A549 (cell line): ENCODE measurements around the gene ZNF521. TPM values are rescaled to one million over a fixed set of nuclear protein-coding genes. Genes with fewer than 3 reads are reported as not detected.

Experiments
- ATAC-seq, 2 experiments: fragments of 200-7000 bp in 1 of 2; fragments of >200 bp in 1 of 2; cut with Nextera tagmentation in 1 of 2; cut with Tn5 transposase in 1 of 2; 3 replicates each; pipeline versions ENCODE4 v1.8.0 to v1.9.1; 2018 to 2020; ENCODE audit warnings: mild to moderate bottlenecking in 1 of 2, moderate library complexity in 1 of 2
- CTCF ChIA-PET: fragments of 300-600 bp; sonication (Branson Sonifier 250); formaldehyde crosslinking; extraction: SDS; loops from one replicate; lab custom pipeline; 2021; ENCODE audit warnings: antibody characterized with exemption, inconsistent platforms; lab: Yijun Ruan, JAX
- POLR2A ChIA-PET: fragments of 350-600 bp; formaldehyde crosslinking; extraction: SDS; loops from one replicate; lab custom pipeline; 2021; ENCODE audit warnings: antibody characterized with exemption, inconsistent platforms; lab: Yijun Ruan, JAX
- DNase-seq, 2 experiments: peaks; one replicate each; pipeline versions ENCODE4 v3.0.0 to v3.0.0-alpha.2; 2011 to 2016; ENCODE audit warnings: low read depth in 1 of 2, low spot score in 1 of 2
- FAIRE-seq: peaks from 2 replicates; lab custom pipeline; 2011; peaks lifted over from hg19 to GRCh38; lab: Jason Lieb, UNC
- H3K27ac ChIP-seq, 2 experiments: fragments of >200 bp; sonication (Bioruptor Twin); formaldehyde crosslinking; 3 replicates each; pipeline ENCODE4 v1.5.1; 2016 to 2017
- H3K4me1 ChIP-seq: fragments of >200 bp; sonication (Bioruptor Twin); formaldehyde crosslinking; 3 replicates; pipeline ENCODE4 v1.6.1; 2016
- H3K4me2 ChIP-seq: fragments of >200 bp; sonication (Bioruptor Twin); formaldehyde crosslinking; 3 replicates; pipeline ENCODE4 v1.6.1; 2016
- H3K4me3 ChIP-seq: fragments of >200 bp; sonication (Bioruptor Twin); formaldehyde crosslinking; 3 replicates; pipeline ENCODE4 v1.5.1; 2016
- H3K9me3 ChIP-seq: fragments of >200 bp; sonication (Bioruptor Twin); formaldehyde crosslinking; 3 replicates; pipeline ENCODE4 v1.6.1; 2016
- CBX8 ChIP-seq: fragments of 200-600 bp; sonication (generic); IDR thresholded peaks from 2 replicates; pipeline ENCODE4 v1.6.1; 2016
- EP300 ChIP-seq, 2 experiments: fragments of >200 bp; sonication (Bioruptor Twin); formaldehyde crosslinking; IDR thresholded peaks; 2 replicates in 1 of 2; 3 replicates in 1 of 2; pipeline ENCODE4 v1.6.1; 2016 to 2017
- ESRRA ChIP-seq: fragments of 150-350 bp; IDR thresholded peaks from 2 replicates; pipeline ENCODE4 v1.6.1; 2014; ENCODE audit warnings: mild to moderate bottlenecking, low read length, borderline replicate concordance
- FOSL2 ChIP-seq, 2 experiments: fragments of 450-650 bp in 1 of 2; fragments of >200 bp in 1 of 2; sonication (Bioruptor Twin) in 1 of 2; formaldehyde crosslinking; IDR thresholded peaks; 2 replicates each; pipeline versions ENCODE4 v1.5.0 to v1.6.1; 2016 to 2020; ENCODE audit warnings: mild to moderate bottlenecking in 1 of 2, moderate library complexity in 1 of 2
- GATA3 ChIP-seq: IDR thresholded peaks from 2 replicates; pipeline ENCODE4 v1.6.1; 2012; ENCODE audit warnings: borderline replicate concordance
- KDM5A ChIP-seq: fragments of 200-600 bp; sonication (generic); IDR thresholded peaks from 2 replicates; pipeline ENCODE4 v1.6.1; 2016; ENCODE audit warnings: antibody characterized with exemption, mild to moderate bottlenecking
- MAFK ChIP-seq: fragments of 450-650 bp; IDR thresholded peaks from 2 replicates; pipeline ENCODE4 v1.6.1; 2014; ENCODE audit not compliant: partially characterized antibody
- MYC ChIP-seq: IDR thresholded peaks from 2 replicates; pipeline ENCODE4 v1.6.1; 2012; ENCODE audit warnings: mild to moderate bottlenecking, inconsistent platforms, low read length, improper control_type of control experiment, borderline replicate concordance
- PHF8 ChIP-seq: fragments of 200-600 bp; sonication (generic); IDR thresholded peaks from 2 replicates; pipeline ENCODE4 v1.6.1; 2016; ENCODE audit warnings: low read depth, mild to moderate bottlenecking, antibody characterized with exemption, moderate library complexity, borderline replicate concordance
- RAD21 ChIP-seq, 2 experiments: fragments of >200 bp in 1 of 2; sonication (Bioruptor Twin) in 1 of 2; formaldehyde crosslinking in 1 of 2; IDR thresholded peaks in 1 of 2; conservative IDR thresholded peaks in 1 of 2; 2 replicates in 1 of 2; 3 replicates in 1 of 2; pipeline ENCODE4 v1.6.1; 2012 to 2018; ENCODE audit warnings: inconsistent platforms in 1 of 2
- RCOR1 ChIP-seq: fragments of 150-350 bp; IDR thresholded peaks from 2 replicates; pipeline ENCODE4 v1.6.1; 2014; ENCODE audit warnings: antibody characterized with exemption, low read length, low read depth
- SREBF2 ChIP-seq: fragments of 450-650 bp; IDR thresholded peaks from 2 replicates; pipeline ENCODE4 v1.6.1; 2014; ENCODE audit warnings: mild to moderate bottlenecking, moderate library complexity
- ZC3H11A ChIP-seq: fragments of 450-650 bp; IDR thresholded peaks from 2 replicates; pipeline ENCODE4 v1.6.1; 2014; ENCODE audit warnings: antibody characterized with exemption, mild to moderate bottlenecking
- ZSCAN20 ChIP-seq: fragments of 250-450 bp; sonication (Bioruptor Pico); IDR thresholded peaks from 2 replicates; pipeline ENCODE4 v1.8.0; 2022; ENCODE audit warnings: mild to moderate bottlenecking, moderate library complexity
- WGBS: methylation state at CpG from one replicate; pipeline ENCODE4 v1.1.6; 2017; ENCODE audit errors: missing lambda C conversion rate; 5-methylcytosine and 5-hydroxymethylcytosine counted together
- polyA plus RNA-seq, 4 experiments: library from polyadenylated mRNA; depleted of rRNA in 3 of 4; stranded (reverse); fragments of >200 nt; fragmentation: RNase III in 1 of 4; extraction: RNeasy Plus Mini Kit Qiagen cat#74134 plus additional on column Dnase treatment in 1 of 4; gene quantifications; 2 replicates in 3 of 4; 3 replicates in 1 of 4; pipeline ENCODE4 v1.2.3, GENCODE V29; 2011 to 2017
- TF ChIP-seq, protein P1 (sequence below): fragments of 250-450 bp; sonication (Bioruptor Pico); IDR thresholded peaks from 2 replicates; pipeline ENCODE4 v1.5.0; 2021; ENCODE audit warnings: mild to moderate bottlenecking, moderate library complexity, borderline replicate concordance
- TF ChIP-seq, protein P2 (sequence below): fragments of >200 bp; sonication (Bioruptor Twin); formaldehyde crosslinking; IDR thresholded peaks from 3 replicates; pipeline ENCODE4 v1.6.1; 2016
- TF ChIP-seq, protein P3 (sequence below): fragments of 200-600 bp; sonication (generic); IDR thresholded peaks from 2 replicates; pipeline ENCODE4 v1.6.1; 2016; ENCODE audit warnings: antibody characterized with exemption, mild to moderate bottlenecking, moderate library complexity
- TF ChIP-seq, protein P4 (sequence below): fragments of >200 bp; sonication (Bioruptor Twin); formaldehyde crosslinking; IDR thresholded peaks from 3 replicates; pipeline ENCODE4 v1.5.1; 2016
- TF ChIP-seq, protein P5 (sequence below): fragments of 150-350 bp; IDR thresholded peaks from 2 replicates; pipeline ENCODE4 v1.6.1; 2014; ENCODE audit warnings: low read depth, mild to moderate bottlenecking, low read length

ZNF521 gene
- polyA plus RNA-seq, 2 of the 4 experiments (the other 2 are of a cell fraction), result not detected

DNA sequence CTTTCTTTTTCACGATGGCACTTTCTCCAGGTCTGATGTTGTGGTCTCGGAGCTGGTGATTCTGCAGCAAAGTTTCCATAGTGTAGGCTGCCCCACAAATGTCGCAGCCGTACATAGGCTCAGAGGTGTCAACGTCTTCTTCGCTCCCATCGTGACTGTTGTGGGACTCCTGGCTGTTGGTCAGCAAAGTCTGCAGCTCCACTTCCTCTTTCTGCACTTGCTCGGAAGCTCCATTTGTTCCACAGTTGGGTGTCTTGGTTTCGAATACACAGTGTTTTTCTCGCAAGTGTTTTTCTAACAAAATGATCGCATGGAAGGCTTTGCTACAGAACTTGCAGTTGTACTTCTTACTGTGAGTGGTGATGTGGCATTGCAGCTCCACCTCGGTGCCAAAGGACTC, 126.8 kb downstream of the ZNF521 start:
- 68% methylated on average over 12 of the region's 12 CpGs for WGBS
- POLR2A ChIA-PET, result no interaction called here
- ATAC-seq (no peak), FAIRE-seq (no peak), DNase-seq (no peak)
- Histone ChIP-seq H3K9me3 (no peaks in the 10 kb centered on the region), H3K4me2 (no peak overlapping the region), H3K27ac (no peak overlapping the region), H3K4me3 (no peak overlapping the region), H3K4me1 (no peaks in the 10 kb centered on the region)
- CTCF ChIA-PET, result interaction anchor here (0.6 kb wide), 1 partner anchor 11 kb away, joined by 3 read pairs; no protein-coding TSS in a partner anchor
- TF ChIP-seq EP300 (IDR thresholded peaks at IDR 0.05) (no peak), RCOR1 (no peak), ESRRA (no peak), MYC (no peak), KDM5A (no peak), GATA3 (no peak), FOSL2 (IDR thresholded peaks at IDR 0.05) (no peak), FOSL2 (CRISPR knock-in tag; IDR thresholded peaks at IDR 0.05) (no peak), PHF8 (no peak), CBX8 (no peak)
- TF ChIP-seq, protein P1, sequence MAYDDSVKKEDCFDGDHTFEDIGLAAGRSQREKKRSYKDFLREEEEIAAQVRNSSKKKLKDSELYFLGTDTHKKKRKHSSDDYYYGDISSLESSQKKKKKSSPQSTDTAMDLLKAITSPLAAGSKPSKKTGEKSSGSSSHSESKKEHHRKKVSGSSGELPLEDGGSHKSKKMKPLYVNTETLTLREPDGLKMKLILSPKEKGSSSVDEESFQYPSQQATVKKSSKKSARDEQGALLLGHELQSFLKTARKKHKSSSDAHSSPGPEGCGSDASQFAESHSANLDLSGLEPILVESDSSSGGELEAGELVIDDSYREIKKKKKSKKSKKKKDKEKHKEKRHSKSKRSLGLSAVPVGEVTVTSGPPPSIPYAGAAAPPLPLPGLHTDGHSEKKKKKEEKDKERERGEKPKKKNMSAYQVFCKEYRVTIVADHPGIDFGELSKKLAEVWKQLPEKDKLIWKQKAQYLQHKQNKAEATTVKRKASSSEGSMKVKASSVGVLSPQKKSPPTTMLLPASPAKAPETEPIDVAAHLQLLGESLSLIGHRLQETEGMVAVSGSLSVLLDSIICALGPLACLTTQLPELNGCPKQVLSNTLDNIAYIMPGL (CRISPR knock-in tag), result no peak
- TF ChIP-seq, protein P2, sequence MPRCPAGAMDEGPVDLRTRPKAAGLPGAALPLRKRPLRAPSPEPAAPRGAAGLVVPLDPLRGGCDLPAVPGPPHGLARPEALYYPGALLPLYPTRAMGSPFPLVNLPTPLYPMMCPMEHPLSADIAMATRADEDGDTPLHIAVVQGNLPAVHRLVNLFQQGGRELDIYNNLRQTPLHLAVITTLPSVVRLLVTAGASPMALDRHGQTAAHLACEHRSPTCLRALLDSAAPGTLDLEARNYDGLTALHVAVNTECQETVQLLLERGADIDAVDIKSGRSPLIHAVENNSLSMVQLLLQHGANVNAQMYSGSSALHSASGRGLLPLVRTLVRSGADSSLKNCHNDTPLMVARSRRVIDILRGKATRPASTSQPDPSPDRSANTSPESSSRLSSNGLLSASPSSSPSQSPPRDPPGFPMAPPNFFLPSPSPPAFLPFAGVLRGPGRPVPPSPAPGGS, result no peak
- TF ChIP-seq, protein P3, sequence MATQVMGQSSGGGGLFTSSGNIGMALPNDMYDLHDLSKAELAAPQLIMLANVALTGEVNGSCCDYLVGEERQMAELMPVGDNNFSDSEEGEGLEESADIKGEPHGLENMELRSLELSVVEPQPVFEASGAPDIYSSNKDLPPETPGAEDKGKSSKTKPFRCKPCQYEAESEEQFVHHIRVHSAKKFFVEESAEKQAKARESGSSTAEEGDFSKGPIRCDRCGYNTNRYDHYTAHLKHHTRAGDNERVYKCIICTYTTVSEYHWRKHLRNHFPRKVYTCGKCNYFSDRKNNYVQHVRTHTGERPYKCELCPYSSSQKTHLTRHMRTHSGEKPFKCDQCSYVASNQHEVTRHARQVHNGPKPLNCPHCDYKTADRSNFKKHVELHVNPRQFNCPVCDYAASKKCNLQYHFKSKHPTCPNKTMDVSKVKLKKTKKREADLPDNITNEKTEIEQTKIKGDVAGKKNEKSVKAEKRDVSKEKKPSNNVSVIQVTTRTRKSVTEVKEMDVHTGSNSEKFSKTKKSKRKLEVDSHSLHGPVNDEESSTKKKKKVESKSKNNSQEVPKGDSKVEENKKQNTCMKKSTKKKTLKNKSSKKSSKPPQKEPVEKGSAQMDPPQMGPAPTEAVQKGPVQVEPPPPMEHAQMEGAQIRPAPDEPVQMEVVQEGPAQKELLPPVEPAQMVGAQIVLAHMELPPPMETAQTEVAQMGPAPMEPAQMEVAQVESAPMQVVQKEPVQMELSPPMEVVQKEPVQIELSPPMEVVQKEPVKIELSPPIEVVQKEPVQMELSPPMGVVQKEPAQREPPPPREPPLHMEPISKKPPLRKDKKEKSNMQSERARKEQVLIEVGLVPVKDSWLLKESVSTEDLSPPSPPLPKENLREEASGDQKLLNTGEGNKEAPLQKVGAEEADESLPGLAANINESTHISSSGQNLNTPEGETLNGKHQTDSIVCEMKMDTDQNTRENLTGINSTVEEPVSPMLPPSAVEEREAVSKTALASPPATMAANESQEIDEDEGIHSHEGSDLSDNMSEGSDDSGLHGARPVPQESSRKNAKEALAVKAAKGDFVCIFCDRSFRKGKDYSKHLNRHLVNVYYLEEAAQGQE, result no peak
- TF ChIP-seq, protein P4, sequence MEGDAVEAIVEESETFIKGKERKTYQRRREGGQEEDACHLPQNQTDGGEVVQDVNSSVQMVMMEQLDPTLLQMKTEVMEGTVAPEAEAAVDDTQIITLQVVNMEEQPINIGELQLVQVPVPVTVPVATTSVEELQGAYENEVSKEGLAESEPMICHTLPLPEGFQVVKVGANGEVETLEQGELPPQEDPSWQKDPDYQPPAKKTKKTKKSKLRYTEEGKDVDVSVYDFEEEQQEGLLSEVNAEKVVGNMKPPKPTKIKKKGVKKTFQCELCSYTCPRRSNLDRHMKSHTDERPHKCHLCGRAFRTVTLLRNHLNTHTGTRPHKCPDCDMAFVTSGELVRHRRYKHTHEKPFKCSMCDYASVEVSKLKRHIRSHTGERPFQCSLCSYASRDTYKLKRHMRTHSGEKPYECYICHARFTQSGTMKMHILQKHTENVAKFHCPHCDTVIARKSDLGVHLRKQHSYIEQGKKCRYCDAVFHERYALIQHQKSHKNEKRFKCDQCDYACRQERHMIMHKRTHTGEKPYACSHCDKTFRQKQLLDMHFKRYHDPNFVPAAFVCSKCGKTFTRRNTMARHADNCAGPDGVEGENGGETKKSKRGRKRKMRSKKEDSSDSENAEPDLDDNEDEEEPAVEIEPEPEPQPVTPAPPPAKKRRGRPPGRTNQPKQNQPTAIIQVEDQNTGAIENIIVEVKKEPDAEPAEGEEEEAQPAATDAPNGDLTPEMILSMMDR, result no peak

DNA sequence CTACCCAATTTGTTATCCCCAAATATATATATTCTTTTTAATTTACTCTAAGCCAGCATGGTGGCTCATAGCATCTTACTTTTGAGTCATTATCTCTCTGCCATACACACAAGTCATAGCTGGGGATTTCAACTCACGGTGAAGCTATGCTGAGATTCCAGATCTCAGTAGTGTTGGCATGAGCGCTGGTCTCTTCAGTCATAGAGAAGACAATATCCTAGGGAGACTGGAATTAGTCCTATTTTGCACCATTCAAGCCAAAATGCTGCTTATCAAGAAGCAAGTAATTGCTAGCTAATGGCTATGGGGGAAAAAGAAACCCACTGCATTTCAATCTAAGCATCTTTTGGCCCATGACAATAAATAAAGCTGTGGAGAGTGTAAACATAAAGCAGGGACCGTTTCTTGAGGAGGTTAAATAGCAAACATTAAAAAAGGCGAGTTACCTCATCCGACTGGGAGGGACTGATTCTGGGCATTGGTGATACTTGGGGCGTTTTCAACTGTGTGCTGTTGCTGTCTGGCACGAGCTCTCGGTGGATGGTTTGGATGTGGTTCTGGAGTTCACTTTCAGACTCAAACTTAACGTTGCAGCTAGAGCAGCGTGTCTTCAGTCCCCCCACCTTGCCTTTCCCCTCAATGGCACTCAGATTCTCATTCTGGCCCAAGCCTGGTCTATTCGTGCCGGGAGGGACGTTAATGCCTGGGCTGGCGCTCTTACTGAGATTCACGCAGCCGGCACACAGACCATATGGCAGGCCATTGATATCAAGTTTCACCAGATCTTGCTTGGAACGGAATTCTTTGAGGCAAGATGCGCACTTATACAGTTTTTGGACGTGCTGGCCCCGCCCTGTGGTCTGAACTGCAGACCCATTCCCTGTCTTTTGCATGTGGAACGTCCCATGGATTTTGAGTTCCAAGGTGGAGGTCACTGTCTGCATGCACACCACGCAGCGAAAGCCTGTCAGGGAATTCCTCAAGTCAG, 127.8 kb downstream of the ZNF521 start:
- 23% methylated on average over 20 of the region's 23 CpGs for WGBS
- Histone ChIP-seq H3K27ac (no peak overlapping the region), H3K9me3 (no peaks in the 10 kb centered on the region), H3K4me2 (no peak overlapping the region), H3K4me1 (no peaks in the 10 kb centered on the region), H3K4me3 (no peak overlapping the region)
- ChIA-PET CTCF (no interaction called here), POLR2A (no interaction called here)
- DNase-seq, result no peak
- no peak for ATAC-seq
- no peak for FAIRE-seq
- TF ChIP-seq GATA3 (no peak), RAD21 (conservative IDR thresholded peaks at IDR 0.05 in 1 of 2, IDR thresholded peaks at IDR 0.05 in 1 of 2) (no peak), ZC3H11A (no peak), CBX8 (no peak), ESRRA (no peak), ZSCAN20 (no peak), SREBF2 (no peak), MAFK (no peak)
- TF ChIP-seq, protein P4, result no peak
- TF ChIP-seq, protein P5, sequence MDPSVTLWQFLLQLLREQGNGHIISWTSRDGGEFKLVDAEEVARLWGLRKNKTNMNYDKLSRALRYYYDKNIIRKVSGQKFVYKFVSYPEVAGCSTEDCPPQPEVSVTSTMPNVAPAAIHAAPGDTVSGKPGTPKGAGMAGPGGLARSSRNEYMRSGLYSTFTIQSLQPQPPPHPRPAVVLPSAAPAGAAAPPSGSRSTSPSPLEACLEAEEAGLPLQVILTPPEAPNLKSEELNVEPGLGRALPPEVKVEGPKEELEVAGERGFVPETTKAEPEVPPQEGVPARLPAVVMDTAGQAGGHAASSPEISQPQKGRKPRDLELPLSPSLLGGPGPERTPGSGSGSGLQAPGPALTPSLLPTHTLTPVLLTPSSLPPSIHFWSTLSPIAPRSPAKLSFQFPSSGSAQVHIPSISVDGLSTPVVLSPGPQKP, result no peak
- TF ChIP-seq, protein P2, result no peak
